Hematopoietic multipotent progenitor cell treated with erythropoietin and hydrocortisone succinate and interleukin-3 and kit ligand, for 6 days (in vitro differentiated cells): Measurements from ENCODE around the gene SCT.
A peak's percentile ranks its signal among the peaks of the same experiment; 100 is the strongest.

ENCODE experiments used
- DNase-seq: peaks from one replicate; pipeline ENCODE4 v3.0.0-alpha.2; 2015

SCT gene

DNA sequence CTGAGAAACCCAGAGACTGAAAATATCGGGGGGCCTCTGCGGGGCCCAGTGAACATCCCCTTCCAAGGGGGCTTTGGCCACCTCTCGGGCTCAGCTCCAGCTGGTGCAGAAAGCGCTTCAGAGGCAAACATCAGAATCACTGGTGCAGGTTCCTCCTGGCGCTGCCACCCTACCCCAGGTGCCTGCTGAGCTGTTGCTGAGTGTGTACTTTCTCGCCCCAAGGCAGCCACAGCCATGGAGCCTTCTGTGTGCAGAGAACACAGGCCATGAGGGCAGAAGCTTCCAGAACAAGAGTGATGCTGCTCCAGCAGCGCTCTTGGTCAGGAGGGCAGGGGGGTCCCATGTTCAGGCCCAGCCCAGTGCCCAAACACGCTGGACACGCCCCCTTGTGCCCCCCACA lies 16.4 kb upstream of the SCT start:
- no peak for DNase-seq

DNA sequence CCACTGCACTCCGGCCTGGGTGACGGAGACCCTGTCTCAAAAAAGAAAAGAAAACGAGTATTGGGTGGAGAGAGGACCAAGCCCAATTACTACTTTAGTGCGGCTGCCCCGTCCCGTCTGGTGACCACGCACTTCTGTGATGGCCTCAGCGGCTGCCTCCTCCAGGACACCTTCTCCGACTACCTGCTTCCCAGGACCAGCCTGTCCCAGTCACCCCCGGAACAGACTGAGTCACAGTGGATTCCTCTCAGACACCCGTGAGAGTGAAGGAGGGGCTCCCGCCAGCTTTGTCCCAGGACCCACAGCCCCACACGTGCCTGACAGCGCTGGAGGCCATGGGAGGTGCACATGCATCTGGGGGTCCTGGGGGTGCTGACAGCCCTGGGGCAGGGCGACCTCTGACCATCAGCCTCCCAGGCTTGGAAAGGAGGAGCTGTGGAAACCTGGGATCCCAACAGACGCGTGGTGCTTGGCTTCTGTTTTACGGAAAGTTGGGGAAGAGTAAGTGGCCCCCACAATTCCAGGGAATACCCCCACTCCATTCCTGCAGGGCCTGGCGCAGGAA lies 14.9 kb upstream of the SCT start:
- DNase-seq, result no peak

DNA sequence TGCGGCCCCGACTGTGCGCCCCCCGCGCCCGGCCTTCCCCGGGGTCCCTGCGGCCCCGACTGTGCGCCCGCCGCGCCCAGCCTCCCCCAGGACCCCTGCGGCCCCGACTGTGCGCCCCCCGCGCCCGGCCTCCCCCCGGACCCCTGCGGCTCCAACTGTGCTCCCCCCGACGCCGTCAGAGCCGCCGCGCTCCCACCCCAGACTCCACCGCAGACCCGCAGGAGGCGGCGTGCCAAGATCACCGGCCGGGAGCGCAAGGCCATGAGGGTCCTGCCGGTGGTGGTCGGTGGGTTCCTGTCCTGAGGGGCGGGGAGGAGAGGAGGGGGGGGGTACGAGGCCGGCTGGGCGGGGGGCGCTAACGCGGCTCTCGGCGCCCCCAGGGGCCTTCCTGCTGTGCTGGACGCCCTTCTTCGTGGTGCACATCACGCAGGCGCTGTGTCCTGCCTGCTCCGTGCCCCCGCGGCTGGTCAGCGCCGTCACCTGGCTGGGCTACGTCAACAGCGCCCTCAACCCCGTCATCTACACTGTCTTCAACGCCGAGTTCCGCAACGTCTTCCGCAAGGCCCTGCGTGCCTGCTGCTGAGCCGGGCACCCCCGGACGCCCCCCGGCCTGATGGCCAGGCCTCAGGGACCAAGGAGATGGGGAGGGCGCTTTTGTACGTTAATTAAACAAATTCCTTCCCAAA lies 13.2 kb upstream of the SCT start:
- peak; percentile 26 for DNase-seq

DNA sequence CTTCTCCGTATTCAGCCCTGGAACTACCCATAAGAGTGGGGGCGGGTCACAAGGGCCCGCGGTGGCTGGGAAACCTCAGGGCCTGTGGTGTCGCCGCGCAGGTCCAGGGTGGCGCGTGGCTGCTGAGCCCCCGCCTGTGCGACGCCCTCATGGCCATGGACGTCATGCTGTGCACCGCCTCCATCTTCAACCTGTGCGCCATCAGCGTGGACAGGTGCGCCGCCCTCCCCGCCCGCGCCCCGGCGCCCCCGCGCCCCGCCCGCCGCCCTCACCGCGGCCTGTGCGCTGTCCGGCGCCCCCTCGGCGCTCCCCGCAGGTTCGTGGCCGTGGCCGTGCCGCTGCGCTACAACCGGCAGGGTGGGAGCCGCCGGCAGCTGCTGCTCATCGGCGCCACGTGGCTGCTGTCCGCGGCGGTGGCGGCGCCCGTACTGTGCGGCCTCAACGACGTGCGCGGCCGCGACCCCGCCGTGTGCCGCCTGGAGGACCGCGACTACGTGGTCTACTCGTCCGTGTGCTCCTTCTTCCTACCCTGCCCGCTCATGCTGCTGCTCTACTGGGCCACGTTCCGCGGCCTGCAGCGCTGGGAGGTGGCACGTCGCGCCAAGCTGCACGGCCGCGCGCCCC lies 12.5 kb upstream of the SCT start:
- peak; percentile 22 for DNase-seq

DNA sequence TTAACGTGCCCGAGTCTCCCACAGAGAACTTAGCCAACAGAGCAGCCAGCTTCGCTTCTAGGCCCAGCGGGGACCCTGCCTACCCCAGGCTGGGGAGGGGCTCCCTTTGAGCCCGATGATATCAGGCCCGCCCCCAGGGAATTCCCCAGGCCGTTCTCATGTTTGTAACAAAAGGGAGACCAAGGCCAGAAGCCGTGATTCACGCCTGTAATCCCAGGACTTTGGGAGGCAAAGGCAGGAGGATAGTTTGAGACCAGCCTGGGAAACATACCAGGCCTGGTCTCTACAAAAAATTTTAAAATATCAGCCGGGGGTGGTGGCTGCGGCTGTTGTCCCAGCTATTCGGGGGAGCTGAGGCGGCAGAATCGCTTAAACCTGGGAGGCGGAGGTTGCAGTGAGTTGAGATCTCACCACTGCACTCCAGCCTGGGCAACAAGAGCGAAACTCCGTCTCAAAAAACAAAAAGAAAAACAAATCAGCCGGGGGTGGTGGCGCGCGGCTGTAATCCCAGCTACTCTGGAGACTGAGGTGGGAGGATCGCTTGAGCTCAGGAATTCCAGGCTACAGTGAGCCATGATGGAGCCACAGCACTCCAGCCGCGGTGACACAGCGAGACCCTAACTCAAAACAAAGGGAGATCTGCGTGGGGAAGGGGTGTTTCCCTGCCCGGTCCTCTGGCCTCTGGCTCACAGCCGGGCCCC lies 11.8 kb upstream of the SCT start:
- DNase-seq, result no peak

DNA sequence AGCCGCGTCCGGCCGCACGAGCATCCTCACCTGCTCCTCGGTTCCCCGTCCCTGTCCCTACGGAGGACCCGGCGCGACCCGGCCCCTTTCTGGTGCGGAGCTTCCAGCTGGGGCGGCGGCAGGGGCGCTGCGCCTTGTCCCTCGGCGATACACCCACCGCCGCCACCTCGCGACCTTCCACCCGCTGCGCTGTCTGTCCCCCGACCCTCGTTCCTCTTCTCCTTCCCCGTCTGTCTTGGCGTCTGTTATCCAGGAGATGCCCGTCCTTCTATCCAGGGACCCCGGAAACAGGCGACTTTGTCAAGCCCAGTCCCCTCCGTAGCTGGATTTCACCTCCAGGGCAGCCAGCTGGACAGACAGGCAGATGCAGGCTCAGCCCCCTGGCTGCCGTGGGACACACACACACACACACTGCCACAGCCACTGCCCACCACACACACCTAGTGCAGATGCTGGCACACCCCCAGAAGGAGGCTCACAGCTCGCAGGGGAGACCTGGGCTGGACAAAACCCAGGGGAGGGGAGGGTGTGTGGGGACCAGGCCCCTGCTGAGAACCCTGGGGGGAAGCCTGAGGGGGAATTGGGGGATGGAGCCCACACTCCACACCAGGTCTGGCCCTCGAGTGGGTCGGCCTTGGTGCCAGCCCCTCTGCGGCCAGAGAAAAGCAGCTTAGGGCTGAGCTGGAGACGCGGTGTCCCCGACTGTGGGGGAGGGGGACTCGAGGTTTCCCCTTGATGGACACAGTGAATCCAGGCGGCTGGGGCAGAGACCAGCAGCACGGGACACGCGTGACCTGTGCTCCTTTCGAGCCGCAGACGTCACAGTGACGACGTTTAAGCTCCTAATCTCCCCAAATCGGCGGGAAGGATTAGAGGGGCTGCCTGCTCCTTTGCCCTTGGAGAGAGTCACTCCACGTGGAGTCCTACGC lies 10.9 kb upstream of the SCT start:
- no peak for DNase-seq

DNA sequence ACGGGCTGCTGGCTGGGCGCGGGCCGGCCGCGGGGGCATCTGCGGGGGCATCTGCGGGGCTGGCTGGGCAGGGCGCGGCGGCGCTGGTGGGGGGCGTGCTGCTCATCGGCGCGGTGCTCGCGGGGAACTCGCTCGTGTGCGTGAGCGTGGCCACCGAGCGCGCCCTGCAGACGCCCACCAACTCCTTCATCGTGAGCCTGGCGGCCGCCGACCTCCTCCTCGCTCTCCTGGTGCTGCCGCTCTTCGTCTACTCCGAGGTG lies 10.3 kb upstream of the SCT start:
- no peak for DNase-seq

DNA sequence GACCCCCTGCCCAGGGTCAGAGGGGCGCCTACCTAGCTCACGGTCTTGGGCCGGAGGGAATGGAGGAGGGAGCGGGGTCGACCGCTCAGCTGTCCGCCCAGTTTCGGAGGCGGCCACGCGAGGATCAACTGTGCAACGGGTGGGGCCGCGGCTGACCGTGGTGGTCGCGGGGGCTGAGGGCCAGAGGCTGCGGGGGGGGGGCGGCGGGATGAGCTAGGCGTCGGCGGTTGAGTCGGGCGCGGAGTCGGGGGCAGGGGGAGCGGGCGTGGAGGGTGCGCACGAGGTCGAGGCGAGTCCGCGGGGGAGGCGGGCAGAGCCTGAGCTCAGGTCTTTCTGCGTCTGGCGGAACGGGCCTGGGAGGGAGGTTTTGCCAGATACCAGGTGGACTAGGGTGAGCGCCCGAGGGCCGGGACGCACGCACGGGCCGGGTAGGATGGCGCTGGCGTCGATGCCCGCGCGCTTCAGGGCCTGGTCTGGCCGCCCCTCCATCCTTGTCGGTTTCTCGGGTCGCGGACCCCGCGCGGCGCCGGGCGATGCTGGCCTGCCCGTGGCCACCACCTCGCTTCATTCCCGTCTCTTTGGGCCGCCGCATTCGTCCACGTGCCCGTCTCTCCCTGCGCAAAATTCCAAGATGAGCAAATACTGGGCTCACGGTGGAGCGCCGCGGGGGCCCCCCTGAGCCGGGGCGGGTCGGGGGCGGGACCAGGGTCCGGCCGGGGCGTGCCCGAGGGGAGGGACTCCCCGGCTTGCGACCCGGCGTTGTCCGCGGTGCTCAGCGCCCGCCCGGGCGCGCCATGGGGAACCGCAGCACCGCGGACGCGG lies 9.7 kb upstream of the SCT start, which contains the start of gene DRD4:
TSS of gene DRD4 (plus strand) at position 759 of the 822 bp plus-strand sequence. CDS start at position 795, 36 bp downstream.
- DNase-seq, result no peak

DNA sequence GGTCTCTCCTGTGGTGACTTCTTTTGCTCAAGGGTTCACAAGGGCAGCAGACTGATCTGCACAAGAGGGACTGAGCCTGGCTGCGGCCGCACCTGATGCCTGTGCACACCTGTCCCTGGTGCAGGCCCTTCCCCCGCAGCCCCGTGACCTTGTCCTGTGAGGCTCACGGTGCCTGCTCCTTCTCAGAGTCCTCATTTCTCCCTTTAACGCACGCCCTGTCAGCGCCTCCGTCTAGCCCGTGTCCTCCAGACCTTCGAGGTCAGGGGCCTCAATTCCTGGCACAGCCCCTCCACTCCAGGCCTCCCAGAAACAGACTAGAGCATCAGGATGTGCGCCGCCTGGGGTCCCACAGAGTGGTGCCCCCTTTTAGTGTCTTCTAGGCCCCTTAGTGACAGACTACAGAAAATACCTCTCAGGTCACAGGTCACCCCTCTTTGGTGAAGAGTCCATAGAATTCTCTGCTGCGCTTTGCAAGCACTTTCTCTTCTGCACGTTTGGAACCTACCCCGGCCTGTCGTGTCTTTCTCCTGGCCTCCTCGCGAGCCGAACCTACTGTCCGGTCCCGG lies 9.0 kb upstream of the SCT start:
- DNase-seq, result no peak

DNA sequence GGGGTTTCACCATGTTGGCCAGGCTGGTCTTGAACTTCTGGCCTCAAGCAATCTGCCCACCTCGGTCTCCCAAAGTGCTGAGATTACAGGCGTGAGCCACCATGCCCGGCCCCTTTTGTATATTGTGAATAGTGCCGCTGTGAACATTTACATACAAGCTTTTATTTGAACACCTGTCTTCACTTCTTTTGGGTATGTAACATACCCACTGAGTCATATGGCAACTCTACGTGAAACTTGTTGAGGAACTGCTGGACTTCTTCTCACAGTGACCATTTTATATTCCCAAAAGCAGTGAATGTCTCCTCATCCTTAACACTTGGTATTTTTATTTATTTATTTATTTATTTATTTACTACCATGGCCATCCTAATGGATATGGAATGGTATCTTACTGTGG lies 3.9 kb upstream of the SCT start:
- DNase-seq, result no peak

DNA sequence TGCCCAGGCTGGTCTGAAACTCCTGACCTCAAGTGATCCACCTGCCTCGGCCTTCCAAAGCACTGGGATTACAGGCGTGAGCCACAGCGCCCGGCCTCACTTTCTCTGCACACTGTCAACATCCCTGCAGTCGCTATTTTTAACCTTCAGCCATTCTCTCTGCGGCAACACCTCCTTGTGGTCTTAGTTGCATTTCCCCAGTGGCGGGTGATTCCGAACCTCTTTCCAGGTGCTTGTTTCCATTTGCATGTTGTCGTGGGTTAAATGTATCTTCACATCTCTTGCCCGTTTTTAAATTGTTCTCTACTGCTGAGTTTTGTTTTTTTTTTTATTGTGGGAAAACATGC lies 2.2 kb upstream of the SCT start:
- no peak for DNase-seq

DNA sequence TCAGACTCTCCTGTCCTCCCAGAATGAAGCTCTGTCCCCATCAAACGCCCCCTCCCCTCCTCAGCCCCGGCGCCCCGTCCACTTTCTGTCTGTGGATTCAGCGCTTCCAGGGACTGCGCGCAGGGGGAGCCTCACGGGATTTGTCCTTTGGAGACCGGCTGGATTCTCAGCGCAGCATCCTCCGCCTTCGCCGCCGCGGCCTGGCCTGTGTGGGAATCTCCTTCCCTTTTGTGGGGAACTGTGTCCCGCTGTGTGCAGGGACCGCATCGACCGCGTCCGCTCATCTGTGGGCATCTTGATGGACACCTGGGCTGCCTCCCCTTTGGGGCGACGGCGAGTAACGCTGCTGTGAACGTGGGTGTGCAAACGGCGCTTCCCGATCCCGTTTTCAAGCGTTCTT lies 1.1 kb upstream of the SCT start:
- no peak for DNase-seq

DNA sequence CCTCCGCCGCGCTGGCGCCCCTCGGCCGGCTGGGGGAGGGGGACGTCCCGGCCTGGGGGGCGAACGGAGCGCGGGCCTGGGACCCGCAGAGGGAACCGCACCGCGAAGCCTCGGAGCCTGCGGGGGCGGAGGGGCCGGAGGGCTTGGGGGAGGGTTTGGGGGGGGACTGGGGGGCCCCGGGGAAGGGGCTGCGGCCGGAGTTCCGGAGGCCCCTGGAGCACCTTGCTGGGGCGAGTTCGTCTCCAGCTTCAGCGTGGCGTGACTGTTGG lies 261 bp upstream of the SCT start:
- no peak for DNase-seq

DNA sequence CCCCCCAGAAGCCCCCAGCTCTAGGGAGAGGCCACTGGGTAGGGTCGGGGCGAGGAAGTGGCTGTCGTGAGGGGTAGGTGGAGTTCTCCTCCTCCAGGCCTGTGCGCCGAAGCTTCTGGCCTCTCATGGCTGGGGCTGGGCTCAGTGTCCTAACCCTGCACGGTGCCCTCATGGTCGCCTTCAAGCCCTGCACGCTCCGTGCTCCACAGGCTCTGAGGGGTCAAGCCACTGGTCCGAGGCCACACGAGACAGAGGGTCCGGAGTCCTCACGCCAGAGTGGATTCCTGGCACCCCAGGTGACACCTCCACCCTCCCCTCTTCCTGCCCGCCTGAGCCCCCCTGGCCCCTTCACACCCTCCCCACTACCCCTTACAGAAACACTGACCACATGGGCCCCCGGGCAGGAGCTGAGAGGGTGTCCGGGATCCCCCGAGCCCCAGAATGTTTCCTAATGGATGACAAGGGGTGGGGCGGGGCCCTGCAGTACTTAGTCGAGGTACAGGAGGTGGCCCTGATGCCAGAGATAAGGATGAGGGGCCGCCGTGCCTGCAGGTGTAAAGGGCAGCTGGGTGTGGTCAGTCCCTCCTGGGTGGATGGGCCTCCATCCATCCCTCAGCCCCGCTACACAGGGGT lies 1.2 kb downstream of the SCT start:
- DNase-seq, result no peak

DNA sequence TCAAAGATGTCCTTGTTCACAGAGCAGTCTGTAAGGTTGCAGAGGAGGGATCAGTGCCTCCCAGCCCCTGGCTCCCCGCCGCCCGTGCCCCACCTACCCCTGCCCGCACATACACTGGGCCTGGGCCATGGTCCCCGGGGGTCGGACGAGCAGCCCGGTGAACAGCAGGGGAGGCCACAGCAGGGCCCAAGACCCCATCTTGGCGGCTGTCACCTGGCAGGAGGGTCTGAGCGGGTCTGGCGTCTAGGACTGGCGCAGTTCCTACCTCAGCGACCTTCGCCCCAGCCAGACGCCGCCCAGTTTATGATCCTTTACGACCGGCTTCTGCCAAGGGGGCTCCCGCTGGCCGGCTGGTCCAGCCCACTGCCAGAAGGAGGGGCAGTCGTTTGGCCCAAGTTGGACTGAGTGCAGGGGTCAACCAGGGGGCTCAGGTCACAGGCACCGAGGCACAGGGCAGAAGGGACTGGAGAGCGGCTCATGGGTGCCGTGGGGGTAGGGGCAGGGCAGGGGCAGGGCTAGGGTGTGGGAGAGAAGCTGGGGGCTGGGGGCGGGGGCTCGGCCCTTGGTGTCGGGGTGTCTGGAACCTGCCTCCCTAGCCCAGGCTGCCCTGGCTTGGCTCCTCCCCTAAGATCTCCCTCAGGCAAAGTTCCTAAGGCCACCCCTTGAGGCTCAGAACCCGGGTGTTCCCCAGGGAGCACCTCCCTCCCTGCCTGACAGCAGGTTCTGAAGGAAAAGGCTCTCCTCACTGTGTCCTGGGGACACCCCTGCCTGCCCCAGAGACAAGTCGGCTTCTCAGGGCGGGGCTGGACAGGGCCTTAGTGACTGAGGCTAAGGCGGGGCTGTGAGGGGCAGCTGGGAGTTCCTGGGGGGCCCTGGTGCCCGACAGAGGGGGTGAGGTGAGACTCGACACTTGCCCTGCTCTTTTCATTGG lies 2.0 kb downstream of the SCT start, which contains the start of gene CDHR5:
TSS of gene CDHR5 (minus strand) at position 251 of the 931 bp plus-strand sequence. CDS start at position 198, 53 bp downstream.
- no peak for DNase-seq

DNA sequence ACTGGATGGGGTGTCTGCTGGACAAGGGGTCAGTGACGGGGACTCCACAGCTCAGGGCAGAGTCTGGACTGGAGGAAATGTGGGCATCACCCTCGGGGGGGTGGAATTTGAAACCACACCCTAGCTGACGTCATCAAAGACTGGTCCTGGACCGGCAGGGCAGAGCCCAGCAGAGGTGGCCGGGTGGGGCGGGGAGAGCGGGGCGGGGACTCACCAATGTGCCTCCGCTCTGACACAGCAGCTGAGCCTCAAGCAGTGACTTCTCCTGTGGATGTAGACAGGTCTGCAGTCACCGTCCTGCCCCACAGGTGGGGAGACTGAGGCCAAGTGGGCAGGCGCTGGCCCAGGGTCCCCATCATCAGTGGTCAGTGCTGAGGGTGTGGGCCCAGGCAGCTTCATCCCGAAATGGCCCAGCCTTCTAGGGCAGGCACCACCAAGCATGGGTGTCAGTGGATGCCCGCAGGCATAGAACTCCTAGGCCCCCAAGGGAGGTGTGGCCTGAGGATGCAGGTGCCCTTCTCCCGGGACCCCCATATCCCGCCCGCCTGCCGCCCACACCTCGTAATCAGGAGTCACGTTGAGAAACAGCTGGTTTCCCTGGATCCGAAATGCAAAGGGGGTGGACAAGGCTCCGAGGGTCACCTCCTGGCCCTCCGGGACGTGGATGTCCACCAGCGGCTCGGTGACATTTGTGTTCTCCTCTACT lies 2.8 kb downstream of the SCT start:
- no peak for DNase-seq

DNA sequence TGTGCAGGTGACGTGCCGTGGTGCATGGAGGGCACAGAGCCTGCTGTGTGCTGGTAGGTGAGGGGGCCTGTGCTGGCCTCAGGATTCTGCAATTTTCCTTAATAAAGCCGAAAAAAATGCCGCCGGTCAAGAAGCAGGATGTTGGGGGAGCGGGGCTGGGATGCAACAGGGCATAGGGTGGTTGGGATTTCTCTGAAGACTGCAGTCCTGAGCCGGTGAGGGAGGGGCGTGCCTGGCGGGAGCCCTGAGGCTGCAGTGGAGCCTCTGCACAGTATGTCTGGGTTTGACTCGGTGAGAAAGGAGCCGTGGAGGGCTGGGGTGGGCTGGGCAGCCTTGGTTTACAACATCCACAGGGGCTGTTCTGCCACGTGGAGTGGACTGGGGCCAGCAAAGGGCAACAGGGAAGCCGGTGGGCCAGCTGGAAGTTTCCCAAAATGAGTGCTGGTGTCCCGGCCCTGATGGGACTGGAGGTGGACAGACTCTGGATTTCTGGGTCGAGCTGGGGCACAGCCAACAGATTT lies 3.6 kb downstream of the SCT start:
- DNase-seq, result no peak

DNA sequence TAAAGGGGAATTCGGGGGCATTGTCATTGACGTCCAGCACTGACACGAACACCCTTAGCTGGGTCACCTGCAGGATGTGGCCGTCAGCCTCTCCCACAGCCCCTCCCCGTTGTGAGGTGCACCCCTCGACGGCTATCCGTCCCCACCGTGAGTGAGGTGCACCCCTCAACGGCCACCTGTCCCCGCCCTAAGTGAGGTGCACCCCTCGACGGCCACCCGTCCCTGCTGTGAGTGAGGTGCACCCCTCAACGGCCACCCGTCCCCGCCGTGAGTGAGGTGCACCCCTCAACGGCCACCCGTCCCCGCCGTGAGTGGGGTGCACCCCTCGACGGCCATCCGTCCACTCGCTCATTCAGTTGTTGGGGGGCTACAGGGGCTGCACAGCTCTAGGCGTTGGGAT lies 5.1 kb downstream of the SCT start:
- DNase-seq, result no peak
